ENCODE results near the gene CLPTM1L.

GRCh38 chr5:1278656-1279442, 66.0 kb downstream of the CLPTM1L start:
- TF ChIP-seq EZH2 (IDR thresholded peaks at IDR 0.05) (no peak), POLR2AphosphoS5 (IDR thresholded peaks at IDR 0.05; ENCODE audit: borderline replicate concordance, low read depth, low read length) (no peak), FOXP2 (optimal IDR thresholded peaks at IDR 0.05; ENCODE audit: control extremely low read depth, extremely low read length, insufficient read depth) (no peak)
